ENCODE measurements around the gene SLC13A4.
"Not testable (repeated sequence)": the region's sequence is repeated elsewhere in the genome, so short reads cannot be mapped to it uniquely, and the experiment has no call there.

Gene SLC13A4

DNA sequence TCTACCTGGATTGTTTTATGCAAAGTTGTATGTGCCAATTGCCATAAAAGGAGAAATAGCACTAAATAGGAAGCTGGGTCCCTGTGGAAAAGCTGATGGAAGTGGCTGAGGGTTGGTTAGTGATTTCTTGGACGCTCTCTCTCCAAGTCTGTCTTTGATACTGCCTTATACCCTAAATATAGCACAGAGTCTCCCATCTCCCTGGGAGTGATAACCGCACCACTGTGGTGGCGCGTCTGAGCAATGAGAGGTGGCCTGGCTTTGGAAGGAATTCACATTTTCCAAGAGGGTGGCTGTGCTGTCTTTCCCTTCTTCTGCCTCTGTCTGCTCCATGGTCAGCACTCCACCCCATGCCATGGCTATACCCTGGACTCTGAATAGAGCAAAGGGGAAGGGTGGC lies 34.4 kb downstream of the SLC13A4 start:
- DNase-seq (ENCODE audit: low read depth) = no peak

DNA sequence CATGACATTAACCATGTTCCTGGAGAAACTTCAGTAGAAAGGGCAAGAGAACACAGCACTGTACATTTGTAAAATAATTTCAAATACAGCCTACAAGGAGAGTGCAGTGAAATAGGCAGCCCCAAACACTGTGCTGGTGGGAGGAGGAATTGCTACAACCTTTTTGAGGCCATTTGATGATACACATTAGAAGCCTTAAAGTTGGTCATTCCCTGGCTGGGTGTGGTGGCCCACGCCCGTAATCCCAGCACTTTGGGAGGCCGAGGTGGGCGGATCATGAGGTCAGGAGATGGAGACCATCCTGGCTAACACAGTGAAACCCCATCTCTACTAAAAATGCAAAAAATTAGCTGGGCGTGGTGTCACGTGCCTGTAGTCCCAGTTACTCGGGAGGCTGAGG lies 35.4 kb downstream of the SLC13A4 start:
- not testable (repeated sequence) for DNase-seq (ENCODE audit: low read depth)

DNA sequence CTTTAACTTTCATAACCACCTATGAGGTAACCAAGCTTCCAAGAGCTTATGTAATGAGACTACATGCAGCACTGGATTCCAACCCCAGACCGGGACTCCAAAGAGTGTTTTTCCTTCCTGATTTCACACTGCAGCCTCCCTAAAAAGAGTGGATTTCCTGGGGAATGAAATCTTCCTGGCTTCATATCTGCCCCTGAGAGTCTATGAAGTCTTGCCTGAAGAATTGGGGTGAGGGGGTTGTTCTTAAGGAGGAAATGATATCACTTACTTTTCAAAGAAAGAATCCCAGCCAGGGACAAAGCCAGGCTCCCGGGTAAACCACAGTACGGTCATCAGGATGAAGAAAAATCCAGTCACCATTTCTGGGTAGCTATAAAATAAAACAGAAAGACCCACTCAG lies 35.9 kb downstream of the SLC13A4 start:
- peak; percentile 48 for DNase-seq (ENCODE audit: low read depth)

DNA sequence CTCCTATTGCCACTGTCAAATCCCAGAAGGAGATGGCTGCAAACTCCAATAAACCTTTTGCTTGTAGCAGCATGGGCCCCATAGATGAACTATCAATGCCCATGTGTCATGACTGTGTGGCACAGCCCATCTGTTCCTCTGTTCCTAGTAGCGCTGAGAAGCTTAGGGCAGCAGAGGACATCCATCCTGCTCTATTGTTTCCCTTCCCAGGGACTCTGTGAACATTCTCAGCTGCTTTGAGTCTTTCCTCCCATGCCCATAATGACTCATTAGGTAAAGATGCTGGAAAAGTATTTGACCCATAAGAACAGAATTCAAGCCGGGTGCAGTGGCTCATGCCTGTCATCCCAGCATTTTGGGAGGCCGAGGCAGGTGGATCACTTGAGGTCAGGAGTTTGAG lies 37.4 kb downstream of the SLC13A4 start:
- peak; percentile 80 for DNase-seq (ENCODE audit: low read depth)

DNA sequence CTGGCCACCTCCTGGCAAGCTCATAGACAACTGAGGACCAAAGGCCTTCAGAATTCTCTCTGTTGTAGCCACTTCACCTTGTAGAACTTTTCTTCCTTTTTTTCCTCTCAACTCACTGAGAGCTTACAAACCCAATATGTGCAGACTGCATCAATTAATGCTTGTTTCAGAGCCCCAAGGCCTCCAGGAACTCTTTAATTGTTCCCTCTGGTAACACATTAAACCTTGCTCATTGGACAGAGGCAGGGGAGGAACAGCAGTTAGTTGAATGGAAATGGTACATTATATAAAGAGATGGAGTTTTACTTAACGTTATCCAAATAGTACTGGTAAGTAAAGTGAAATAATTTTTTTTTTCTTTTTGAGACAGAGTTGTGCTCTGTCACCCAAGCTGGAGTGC lies 40.5 kb downstream of the SLC13A4 start:
- DNase-seq (ENCODE audit: low read depth) = no peak

DNA sequence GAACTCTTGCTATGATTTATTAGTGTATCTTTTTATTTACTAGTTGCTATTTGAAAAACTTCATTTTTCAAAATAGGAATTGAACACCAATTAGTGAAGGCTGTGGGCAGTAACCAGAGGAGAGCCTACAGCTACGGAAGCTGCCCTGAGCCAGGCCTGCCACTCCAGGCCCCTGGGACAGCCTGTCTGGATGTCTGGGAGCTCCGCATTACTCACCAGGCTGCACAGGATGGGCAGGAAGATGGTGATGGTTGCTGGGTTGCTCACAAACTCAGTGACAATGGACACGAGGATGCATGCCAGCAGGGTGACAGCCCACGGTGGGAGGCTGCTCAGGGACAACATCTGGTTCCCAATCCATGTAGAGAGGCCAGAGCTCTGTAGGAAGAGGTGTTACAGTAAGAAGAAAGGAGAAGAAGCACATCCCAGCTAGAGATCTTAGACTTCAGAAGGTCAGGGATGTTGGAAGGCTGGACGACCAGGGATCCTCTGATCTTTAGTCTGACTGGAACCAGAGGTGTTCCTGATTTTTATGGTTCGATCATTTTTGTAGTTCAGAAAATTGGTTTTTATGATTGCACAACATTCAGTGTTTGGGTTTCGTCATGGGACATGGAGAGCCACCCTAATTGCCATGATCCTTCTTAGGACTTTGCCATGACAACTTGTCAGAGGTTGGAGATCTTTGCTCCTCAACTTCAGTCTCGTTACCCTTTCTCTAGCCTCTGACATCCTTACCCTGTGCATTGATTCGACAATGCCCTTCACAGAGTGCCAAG lies 42.5 kb downstream of the SLC13A4 start:
- DNase-seq (ENCODE audit: low read depth) = peak; percentile 60

DNA sequence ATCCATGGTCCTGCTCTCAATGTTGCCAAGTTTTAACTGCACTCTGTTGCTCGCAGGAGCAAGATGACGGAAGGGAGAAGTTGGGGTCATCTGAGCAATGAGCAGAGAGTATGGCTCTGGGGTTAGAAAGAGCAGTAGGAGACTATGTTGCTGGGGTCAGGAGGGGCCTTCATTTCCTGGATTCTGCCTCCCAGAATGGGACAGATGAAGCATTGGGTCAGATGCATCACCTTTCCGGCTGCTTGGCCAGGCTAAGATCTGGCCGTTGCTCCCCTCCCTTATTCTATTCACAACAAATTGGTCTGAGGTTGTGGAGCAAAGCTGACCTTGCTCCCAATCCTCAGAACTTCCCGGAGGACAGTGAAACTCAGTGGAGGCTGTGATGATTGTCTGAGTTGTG lies 43.3 kb downstream of the SLC13A4 start:
- DNase-seq (ENCODE audit: low read depth) = no peak

DNA sequence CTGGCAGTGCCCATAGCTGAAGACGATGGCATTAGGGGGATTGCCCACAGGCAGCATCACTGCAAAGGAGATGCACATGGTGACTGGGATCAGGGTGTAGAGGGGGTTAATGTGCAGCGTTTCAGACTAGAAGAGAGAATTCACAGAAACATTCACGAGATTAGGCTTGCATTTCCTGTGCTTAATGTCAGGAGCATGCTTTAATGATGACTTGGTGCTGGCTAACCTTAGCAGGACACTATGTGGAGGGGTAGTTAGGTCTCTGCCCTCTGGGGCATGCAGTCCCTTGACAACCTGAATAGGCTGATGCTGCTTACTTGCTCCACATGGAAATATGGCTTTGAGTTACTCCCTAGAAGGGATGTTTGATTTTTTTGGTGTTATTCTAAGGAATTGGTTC lies 43.9 kb downstream of the SLC13A4 start:
- peak; percentile 70 for DNase-seq (ENCODE audit: low read depth)

DNA sequence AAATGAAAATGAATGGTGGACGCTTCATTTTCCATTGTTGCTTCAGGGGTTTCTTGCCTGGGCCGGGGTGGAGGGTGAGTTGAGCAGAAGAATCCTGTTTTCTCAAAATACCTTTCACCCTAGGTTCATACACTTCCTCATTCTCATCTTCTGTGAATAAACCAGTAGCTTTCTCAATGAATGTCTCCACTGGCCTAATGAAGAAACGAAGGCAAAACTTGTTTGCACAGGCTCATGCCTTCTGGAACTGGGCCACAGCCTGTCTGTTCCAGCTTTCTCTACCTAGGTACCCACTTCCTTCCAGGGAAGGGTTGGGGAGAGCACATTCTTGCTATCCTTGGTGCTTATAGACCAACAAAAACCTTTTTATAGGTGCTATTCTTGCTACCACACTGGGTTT lies 44.4 kb downstream of the SLC13A4 start:
- no peak for DNase-seq (ENCODE audit: low read depth)

DNA sequence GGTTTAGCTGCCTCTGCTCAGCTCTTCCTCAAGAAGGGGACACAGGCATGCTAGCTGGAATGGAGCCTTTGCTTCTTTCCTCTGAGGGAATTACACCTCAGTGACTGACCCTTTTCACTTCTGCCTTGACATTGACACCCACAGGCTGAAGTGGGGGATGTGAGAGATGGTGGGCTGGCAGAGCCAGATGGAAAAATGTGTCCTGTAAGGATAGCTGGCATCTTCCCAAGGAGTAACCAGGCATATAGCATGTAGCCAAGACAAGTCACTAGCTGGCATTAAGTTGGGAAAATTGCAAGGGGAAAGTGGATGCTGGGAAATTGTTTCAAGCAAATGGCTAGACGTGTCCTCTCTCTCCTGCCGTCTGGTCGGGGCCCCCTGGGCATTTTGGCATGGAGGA lies 45.8 kb downstream of the SLC13A4 start:
- no peak for DNase-seq (ENCODE audit: low read depth)

DNA sequence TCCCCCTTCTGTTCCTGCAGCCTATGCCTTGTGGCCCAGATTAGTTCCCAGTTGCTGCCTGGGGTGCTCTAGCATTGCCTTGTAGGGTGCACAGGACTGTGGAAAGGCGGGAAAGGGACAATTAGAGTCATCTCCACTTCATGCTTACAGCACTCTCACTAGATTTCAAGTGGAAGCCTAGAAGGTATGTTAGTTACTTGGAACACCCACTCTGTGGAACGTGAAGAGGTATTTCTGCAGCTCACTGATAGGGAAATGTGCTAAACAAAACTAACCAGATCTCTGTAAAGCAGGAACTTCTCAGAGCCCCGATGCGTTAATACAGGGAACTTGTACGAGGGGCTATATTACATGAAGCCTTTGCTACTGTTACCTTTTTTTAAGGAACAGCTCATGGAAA lies 46.2 kb downstream of the SLC13A4 start:
- no peak for DNase-seq (ENCODE audit: low read depth)

DNA sequence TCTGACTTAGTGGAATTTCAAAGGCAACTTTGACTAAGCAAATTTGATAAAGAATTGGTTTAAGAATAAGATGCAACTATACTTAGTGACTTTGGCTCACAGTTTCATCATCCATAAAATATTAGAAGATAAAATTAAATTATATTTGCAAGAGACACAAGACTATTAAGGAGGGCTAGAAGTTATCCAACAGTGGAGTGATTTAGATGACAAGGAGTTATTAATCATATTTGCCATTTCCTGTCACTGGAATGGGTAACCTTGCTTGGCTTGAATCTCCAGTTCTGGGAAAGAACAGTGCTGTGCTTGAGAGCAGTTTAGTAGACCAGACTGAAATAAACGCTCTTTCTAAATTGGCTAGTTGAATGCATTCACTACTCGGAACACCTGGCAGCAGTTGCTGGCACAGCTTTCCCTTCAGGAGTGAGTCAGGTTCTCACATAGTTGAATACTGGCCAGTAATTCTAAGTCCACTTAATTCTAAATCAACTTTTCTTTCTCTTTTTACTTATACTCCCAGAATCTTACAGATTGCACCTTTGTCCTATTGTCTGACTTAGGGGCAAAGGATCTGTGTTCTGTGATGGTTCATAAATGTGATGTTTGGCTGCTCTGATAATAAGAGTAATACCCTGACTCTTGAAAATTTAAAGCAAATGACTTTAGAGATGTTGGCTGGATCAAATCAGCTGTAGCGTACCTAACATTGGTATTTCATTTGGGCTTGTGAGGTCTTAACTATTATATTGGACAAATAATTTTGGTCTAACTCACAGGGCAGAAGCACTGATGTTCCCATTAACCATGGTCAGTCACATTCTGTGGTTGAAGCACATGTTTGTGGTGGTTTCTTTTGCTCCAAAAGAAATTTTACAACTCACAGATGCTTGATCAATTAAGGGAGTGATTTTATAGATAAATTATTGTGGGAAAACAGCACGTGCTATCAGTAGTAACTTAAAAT lies 49.1 kb downstream of the SLC13A4 start:
- peak; percentile 45 for DNase-seq (ENCODE audit: low read depth)

DNA sequence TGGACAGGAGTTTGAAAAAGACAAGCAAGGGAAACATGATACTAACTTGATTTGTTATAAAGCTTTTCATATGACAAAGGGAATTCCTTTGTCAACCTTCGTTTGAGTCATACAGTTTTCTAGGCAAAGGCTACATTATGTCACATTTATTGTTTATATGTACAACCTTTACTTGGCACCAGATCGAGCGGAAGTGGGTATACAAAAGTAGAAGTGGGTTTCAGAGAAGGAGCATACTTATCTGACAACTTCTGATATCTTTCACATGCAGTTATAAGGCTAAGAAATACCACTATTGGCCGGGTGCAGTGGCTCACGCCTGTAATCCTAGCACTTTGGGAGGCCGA lies 54.7 kb downstream of the SLC13A4 start:
- peak; percentile 91 for DNase-seq (ENCODE audit: low read depth)

DNA sequence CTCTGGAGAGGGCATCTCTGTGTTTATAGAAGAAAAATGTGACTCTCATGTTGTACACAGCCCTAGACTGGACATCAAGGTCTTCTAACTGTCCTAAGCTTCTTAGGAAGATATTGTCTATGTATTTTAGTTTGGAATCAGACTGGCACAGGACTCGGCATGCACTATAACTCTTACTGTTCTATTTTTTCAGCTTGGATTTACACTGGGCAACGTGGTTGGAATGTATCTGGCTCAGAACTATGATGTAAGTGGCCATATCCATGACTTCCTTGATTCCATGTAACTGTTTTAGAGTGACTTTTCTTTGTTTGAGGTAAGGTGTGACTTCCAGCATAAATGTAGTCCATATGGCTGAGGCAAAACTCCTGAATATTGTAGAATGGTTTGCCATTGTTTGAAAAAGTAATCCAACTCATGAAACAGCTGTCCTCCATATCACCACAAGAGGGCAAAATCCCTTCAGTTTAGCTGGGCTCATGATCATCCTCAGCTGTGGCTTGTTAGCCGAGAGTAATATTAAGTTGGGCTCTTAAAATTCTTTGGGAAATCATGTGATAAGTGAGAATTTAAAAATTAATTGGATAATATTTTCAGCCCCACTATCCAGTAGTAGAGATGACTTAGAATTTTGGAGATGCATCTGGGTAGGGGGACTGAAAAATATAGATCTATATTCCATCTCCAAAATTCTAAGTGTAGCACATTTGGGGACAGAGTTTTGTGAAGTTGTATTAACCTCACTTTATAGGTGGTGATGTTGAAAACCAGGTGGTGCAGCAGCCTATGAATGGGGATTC lies 55.2 kb downstream of the SLC13A4 start:
- DNase-seq (ENCODE audit: low read depth) = peak; percentile 81

DNA sequence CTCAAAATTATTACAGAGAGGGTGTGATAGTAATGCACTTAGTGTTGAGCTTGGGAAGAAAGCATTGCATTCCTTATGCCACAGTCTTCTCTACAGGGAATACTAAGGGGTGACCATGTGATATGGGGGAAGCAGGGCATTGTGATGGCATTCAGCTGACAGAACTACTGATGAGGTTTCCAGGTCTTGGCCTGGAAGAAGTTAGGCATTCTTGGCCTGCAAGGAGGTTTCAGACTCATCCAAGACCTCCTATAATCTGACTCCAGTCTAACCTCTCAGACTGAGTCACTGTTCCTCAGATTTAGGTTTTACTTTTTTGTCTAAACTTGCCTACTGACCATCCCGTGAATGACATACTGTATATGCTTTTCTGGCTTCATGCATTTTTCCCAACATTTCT lies 57.8 kb downstream of the SLC13A4 start:
- DNase-seq (ENCODE audit: low read depth) = peak; percentile 78

DNA sequence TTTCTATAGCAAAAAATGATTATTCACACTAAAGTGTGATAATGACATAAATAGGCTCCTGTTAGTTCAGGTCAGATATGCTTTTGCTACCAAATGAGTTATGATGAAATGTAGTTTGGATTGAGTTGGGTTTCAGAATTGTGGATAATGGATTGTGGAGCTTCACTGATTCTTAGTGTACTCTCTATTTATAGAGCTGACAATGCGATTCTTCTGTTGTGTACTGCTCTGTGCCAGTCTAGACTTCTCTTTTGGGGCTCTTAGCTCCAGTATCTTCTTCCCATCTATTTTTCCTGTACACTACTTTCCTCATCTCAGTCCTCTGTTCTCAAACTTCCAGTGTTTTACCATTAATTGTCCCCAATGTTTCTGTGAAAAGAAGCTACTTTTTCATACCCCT lies 58.2 kb downstream of the SLC13A4 start:
- DNase-seq (ENCODE audit: low read depth) = no peak

DNA sequence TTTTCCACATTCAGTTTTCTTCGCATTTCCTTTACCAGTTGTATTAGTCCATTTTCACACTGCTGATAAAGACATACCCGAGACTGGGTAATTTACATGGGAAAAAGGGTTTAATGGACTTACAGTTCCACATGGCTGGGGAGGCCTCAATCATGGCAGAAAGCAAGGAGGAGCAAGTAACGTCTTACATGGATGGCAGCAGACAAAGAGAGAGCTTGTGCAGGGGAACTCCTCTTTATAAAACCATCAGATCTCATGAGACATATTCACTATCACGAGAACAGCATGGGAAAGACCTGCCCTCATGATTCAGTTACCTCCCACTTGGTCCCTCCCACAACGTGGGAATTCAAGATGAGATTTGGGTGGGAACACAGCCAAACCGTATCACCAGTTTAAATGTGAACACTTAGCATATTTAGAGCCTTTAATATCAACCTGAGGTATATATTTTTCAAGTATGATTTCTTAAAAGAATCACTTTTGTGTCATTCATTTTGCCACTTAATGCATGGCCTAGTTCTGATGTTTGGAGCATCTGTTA lies 59.1 kb downstream of the SLC13A4 start:
- DNase-seq (ENCODE audit: low read depth) = not testable (repeated sequence)

DNA sequence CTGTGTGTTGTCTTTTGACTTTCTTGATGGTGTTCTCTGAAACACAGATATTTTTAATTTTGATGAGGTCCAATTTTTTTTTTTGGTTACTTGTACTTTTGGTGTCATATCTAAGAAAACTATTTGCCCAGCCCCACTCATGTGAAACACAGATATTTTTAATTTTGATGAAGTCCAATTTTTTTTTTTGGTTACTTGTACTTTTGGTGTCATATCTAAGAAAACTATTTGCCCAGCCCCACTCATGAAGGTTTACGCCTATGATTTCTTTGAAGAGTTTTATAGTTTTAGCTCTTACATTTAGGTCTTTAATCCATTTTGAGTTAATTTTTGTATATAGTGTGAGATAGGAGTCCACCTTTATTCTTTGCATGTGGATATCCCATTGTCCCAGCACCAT lies 60.4 kb downstream of the SLC13A4 start:
- not testable (repeated sequence) for DNase-seq (ENCODE audit: low read depth)

DNA sequence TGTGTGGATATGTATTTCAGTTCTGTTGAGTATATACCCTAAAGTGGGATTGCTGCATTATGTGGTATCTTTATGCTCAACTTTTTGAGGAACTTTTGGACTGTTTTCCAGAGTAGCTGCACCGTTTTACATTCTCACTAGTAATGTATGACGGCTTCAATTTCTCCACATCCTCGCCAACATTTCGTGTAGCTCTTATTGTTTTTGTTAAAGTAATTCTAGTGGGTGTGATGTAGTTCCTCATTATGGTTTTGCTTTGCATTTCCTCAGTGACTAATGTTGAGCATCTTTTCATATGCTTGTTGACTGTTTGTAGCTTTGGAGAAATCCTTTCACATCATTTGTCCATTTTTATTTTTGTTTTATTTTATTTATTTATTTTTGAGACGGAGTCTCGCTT lies 61.1 kb downstream of the SLC13A4 start:
- no peak for DNase-seq (ENCODE audit: low read depth)

DNA sequence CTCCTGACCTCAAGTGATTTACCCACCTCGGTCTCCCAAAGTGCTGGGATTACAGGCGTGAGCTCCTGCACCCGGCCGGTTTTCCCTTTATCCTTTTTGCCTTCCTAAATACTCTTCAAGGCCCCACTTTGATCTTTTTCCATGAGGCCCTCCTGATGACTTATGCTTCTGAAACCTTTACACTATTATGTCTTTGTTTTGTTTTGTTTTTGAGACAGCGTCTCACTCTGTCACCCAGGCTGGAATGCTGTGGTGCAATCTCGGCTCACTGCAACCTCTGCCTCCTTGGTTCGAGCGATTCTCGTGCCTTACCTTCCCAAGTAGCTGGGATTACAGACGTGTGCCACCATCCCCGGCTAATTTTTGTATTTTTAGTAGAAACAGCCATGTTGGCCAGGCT lies 61.8 kb downstream of the SLC13A4 start:
- peak; percentile 34 for DNase-seq (ENCODE audit: low read depth)

DNA sequence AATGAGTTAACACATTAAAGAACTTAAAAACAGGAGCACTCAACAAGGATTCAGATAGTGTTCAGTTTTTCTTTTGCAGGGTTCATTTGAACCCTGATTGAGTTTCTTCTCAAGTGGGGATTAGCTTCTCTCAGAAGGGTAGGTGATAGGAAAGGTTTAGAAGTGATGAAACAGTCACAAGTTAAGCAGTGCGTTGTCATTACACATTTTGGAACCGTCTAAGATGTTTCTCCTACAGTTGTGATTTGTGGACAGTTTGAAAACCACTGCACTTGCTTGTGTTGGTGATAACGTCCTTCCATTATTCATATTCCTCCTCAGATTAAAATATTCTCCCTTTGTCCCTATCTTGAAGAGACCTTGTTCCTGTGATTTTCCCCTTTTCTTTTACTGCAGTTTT lies 62.9 kb downstream of the SLC13A4 start:
- DNase-seq (ENCODE audit: low read depth) = no peak

DNA sequence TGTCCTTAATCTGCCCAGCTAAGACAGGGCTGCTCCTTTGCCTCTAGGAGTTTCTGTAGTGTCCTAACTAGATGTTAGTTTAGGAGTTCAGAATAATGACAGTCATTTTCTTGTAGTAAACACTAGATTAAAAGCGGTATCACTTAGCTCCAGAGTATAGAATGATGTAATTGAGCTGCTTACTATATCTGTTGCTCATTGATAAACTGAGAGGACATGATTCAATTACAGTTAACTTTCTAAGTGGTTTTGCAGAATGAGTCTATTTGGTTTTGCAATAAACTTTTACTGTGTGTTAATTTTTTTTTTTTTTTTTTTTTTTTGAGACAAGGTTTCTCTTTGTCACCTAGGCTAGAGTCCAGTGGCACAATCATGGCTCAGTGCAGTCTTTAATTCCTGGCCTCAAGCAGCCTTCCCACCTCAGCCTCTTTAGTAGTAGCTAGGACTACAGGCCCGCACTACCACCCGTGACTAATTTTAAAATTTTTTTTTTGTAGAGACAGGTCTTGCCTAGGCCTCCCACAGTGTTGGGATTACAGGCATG lies 63.9 kb downstream of the SLC13A4 start:
- DNase-seq (ENCODE audit: low read depth) = peak; percentile 66
